Nephron (organoid): ENCODE measurements around the gene MUC5B.
"Not testable (repeated sequence)": the region's sequence is repeated elsewhere in the genome, so short reads cannot be mapped to it uniquely, and the experiment has no call there.

Source experiments
- H3K27ac Mint-ChIP-seq, 3 experiments: 2 replicates each; pipeline ENCODE4 v1.8.0; 2020; ENCODE audit warnings: mixed read lengths in 3 of 3, mild to moderate bottlenecking in 2 of 3, moderate library complexity in 1 of 3
- H3K27me3 Mint-ChIP-seq: 2 replicates; pipeline ENCODE4 v1.8.0; 2021; ENCODE audit warnings: low read depth, mild to moderate bottlenecking, moderate library complexity, mixed read lengths
- H3K36me3 Mint-ChIP-seq: 2 replicates; pipeline ENCODE4 v1.8.0; 2020; ENCODE audit warnings: low read depth, mixed read lengths
- H3K4me1 Mint-ChIP-seq: 2 replicates; pipeline ENCODE4 v1.8.0; 2020; ENCODE audit warnings: mixed read lengths
- H3K4me3 Mint-ChIP-seq, 3 experiments: 2 replicates each; pipeline ENCODE4 v1.8.0; 2020; ENCODE audit warnings: mild to moderate bottlenecking in 3 of 3, mixed read lengths in 3 of 3, moderate library complexity in 2 of 3
- H3K9me3 Mint-ChIP-seq: 2 replicates; pipeline ENCODE4 v1.8.0; 2020; ENCODE audit warnings: mixed read lengths
- CTCF ChIP-seq, 3 experiments: fragments of 200-600 bp; sonication (generic); IDR thresholded peaks; one replicate each; pipeline ENCODE4 v1.5.0; 2021; ENCODE audit warnings: antibody characterized with exemption in 3 of 3; ENCODE audit not compliant: unreplicated experiment in 3 of 3

The MUC5B gene

GRCh38 chr11:1246301-1246700 lies 23.4 kb downstream of the MUC5B start:
- not testable (repeated sequence) for H3K4me3 Mint-ChIP-seq, H3K36me3 Mint-ChIP-seq, H3K4me1 Mint-ChIP-seq, H3K27me3 Mint-ChIP-seq, H3K27ac Mint-ChIP-seq
- H3K9me3 Mint-ChIP-seq = peaks cover 16% of the 10 kb centered on the region

- not testable (repeated sequence) for H3K4me1 Mint-ChIP-seq, H3K27me3 Mint-ChIP-seq, H3K36me3 Mint-ChIP-seq, H3K27ac Mint-ChIP-seq, H3K4me3 Mint-ChIP-seq
- peaks cover 15% of the 10 kb centered on the region for H3K9me3 Mint-ChIP-seq
Observed at GRCh38 chr11:1247026-1247425, 24.2 kb downstream of the MUC5B start.

GRCh38 chr11:1248951-1249350 lies 26.1 kb downstream of the MUC5B start:
- H3K9me3 Mint-ChIP-seq = peaks cover 12% of the 10 kb centered on the region
- H3K36me3 Mint-ChIP-seq, H3K4me1 Mint-ChIP-seq, H3K27me3 Mint-ChIP-seq, H3K4me3 Mint-ChIP-seq, H3K27ac Mint-ChIP-seq: not testable (repeated sequence)

- H3K9me3 Mint-ChIP-seq = peaks cover 12% of the 10 kb centered on the region
- not testable (repeated sequence) for H3K27me3 Mint-ChIP-seq, H3K4me1 Mint-ChIP-seq, H3K36me3 Mint-ChIP-seq, H3K4me3 Mint-ChIP-seq, H3K27ac Mint-ChIP-seq
Observed at GRCh38 chr11:1250411-1250810, 27.5 kb downstream of the MUC5B start.

- H3K4me1 Mint-ChIP-seq = no peaks in the 10 kb centered on the region
- TF ChIP-seq CTCF (IDR thresholded peaks at IDR 0.05; ENCODE audit: unreplicated experiment in 3 of 3) = no peak
- H3K4me3 Mint-ChIP-seq = no peak overlapping the region
- peaks cover 5% of the 10 kb centered on the region for H3K27me3 Mint-ChIP-seq
- H3K36me3 Mint-ChIP-seq = no peaks in the 10 kb centered on the region
- no peak overlapping the region for H3K27ac Mint-ChIP-seq
- H3K9me3 Mint-ChIP-seq = peaks cover 11% of the 10 kb centered on the region
Observed at GRCh38 chr11:1251236-1251770, 28.4 kb downstream of the MUC5B start.

- Mint-ChIP-seq H3K9me3 (peaks cover 9% of the 10 kb centered on the region), H3K4me1 (no peaks in the 10 kb centered on the region), H3K36me3 (no peaks in the 10 kb centered on the region), H3K27me3 (peaks cover 5% of the 10 kb centered on the region), H3K4me3 (no peak overlapping the region), H3K27ac (no peak overlapping the region)
- no peak for TF ChIP-seq CTCF (IDR thresholded peaks at IDR 0.05; ENCODE audit: unreplicated experiment in 3 of 3)
Observed at GRCh38 chr11:1252371-1253102, 29.7 kb downstream of the MUC5B start.

GRCh38 chr11:1253103-1253485 lies 30.2 kb downstream of the MUC5B start:
- H3K27ac Mint-ChIP-seq = no peak overlapping the region
- H3K4me1 Mint-ChIP-seq = no peaks in the 10 kb centered on the region
- no peak overlapping the region for H3K4me3 Mint-ChIP-seq
- H3K27me3 Mint-ChIP-seq = peaks cover 5% of the 10 kb centered on the region
- H3K9me3 Mint-ChIP-seq = peaks cover 9% of the 10 kb centered on the region
- H3K36me3 Mint-ChIP-seq = no peaks in the 10 kb centered on the region
- TF ChIP-seq CTCF (IDR thresholded peaks at IDR 0.05; ENCODE audit: unreplicated experiment in 3 of 3) = no peak

- Mint-ChIP-seq H3K9me3 (peaks cover 9% of the 10 kb centered on the region), H3K36me3 (no peaks in the 10 kb centered on the region), H3K27ac (no peak overlapping the region), H3K4me1 (no peaks in the 10 kb centered on the region), H3K4me3 (no peak overlapping the region), H3K27me3 (peaks cover 5% of the 10 kb centered on the region)
- TF ChIP-seq CTCF (IDR thresholded peaks at IDR 0.05; ENCODE audit: unreplicated experiment in 3 of 3) = no peak
Observed at GRCh38 chr11:1254086-1254648, 31.3 kb downstream of the MUC5B start.
